Osteocyte (in vitro differentiated cells): Measurements from ENCODE around the gene HYCC2. TPM values are rescaled to one million over a fixed set of nuclear protein-coding genes. Genes with fewer than 3 reads are reported as not detected.
"Not testable (repeated sequence)": the region's sequence is repeated elsewhere in the genome, so short reads cannot be mapped to it uniquely, and the experiment has no call there.

ENCODE experiments used
- DNase-seq: peaks from one replicate; pipeline ENCODE4 v3.0.0; 2021; ENCODE audit warnings: mixed read lengths; ENCODE audit not compliant: unreplicated experiment; ENCODE audit errors: extremely low spot score
- H3K27ac Mint-ChIP-seq: one replicate; pipeline ENCODE4 v1.8.0; 2021; ENCODE audit warnings: mild to moderate bottlenecking, mixed read lengths; ENCODE audit not compliant: unreplicated experiment
- H3K27me3 Mint-ChIP-seq: one replicate; pipeline ENCODE4 v1.8.0; 2021; ENCODE audit warnings: mixed read lengths; ENCODE audit not compliant: unreplicated experiment
- H3K36me3 Mint-ChIP-seq: one replicate; pipeline ENCODE4 v1.8.0; 2021; ENCODE audit warnings: mixed read lengths; ENCODE audit not compliant: unreplicated experiment
- H3K4me1 Mint-ChIP-seq: one replicate; pipeline ENCODE4 v1.8.0; 2021; ENCODE audit warnings: mixed read lengths; ENCODE audit not compliant: unreplicated experiment
- H3K4me3 Mint-ChIP-seq: one replicate; pipeline ENCODE4 v1.8.0; 2021; ENCODE audit warnings: mild to moderate bottlenecking, moderate library complexity, mixed read lengths; ENCODE audit not compliant: unreplicated experiment
- H3K9me3 Mint-ChIP-seq: one replicate; pipeline ENCODE4 v1.8.0; 2021; ENCODE audit warnings: mixed read lengths; ENCODE audit not compliant: unreplicated experiment
- CTCF ChIP-seq: fragments of 200-600 bp; sonication (generic); IDR thresholded peaks from 2 replicates; pipeline ENCODE4 v1.5.0; 2021; ENCODE audit warnings: antibody characterized with exemption, mild to moderate bottlenecking, moderate library complexity
- total RNA-seq: library from RNA; stranded (reverse); gene quantifications from 2 replicates; pipeline ENCODE4 v1.2.1, GENCODE V29; 2021

The HYCC2 gene
- total RNA-seq, 1 donor from 2014 or later, result 16.8 TPM

- Mint-ChIP-seq H3K4me1 (peaks cover 43% of the 10 kb centered on the region), H3K27me3 (no peaks in the 10 kb centered on the region), H3K4me3 (peak overlapping the region; percentile 99), H3K27ac (no peak overlapping the region), H3K36me3 (no peaks in the 10 kb centered on the region), H3K9me3 (no peaks in the 10 kb centered on the region)
- TF ChIP-seq CTCF, result no peak
- DNase-seq, result no peak
Measured at GRCh38 chr2:201073071-201073470, 1.6 kb upstream of the HYCC2 start.

- peaks cover 43% of the 10 kb centered on the region for H3K4me1 Mint-ChIP-seq
- TF ChIP-seq CTCF, result no peak
- H3K27me3 Mint-ChIP-seq, result no peaks in the 10 kb centered on the region
- no peaks in the 10 kb centered on the region for H3K9me3 Mint-ChIP-seq
- H3K27ac Mint-ChIP-seq, result peak overlapping the region; percentile 95
- DNase-seq, result no peak
- H3K4me3 Mint-ChIP-seq, result peak overlapping the region; percentile 99
- H3K36me3 Mint-ChIP-seq, result no peaks in the 10 kb centered on the region
Measured at GRCh38 chr2:201072201-201072530, 695 bp upstream of the HYCC2 start.

DNA sequence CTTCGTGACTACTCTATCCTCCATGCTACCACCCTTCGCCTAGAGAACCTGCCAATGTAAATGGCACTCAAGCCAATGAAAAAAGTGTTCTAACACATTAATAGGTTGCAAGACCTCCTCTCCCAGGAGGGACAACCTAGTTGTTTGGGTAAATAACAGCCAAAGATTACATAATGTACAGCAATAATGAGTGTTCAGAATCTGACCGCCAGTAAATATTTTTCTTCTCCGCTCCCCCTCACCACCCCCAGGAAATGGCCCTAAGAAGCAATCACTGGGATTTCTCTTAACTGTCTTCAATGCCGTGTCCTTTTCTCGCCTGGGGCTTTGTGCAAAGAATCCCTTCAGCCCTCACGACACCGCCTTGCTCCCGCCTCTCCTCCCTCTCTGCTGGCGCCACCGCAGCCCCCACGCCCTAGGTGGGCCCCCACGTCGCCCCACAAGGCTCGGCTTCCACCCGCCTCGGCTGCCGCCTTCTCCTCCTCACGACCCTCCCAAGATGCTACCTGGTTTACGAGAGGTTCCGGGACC lies 458 bp downstream of the HYCC2 start:
- DNase-seq, result no peak
- H3K36me3 Mint-ChIP-seq, result no peaks in the 10 kb centered on the region
- no peaks in the 10 kb centered on the region for H3K9me3 Mint-ChIP-seq
- H3K27ac Mint-ChIP-seq, result peak overlapping the region; percentile 95
- TF ChIP-seq CTCF, result no peak
- H3K4me1 Mint-ChIP-seq, result peaks cover 47% of the 10 kb centered on the region
- H3K4me3 Mint-ChIP-seq, result peak overlapping the region; percentile 99
- no peaks in the 10 kb centered on the region for H3K27me3 Mint-ChIP-seq

GRCh38 chr2:201064797-201065329 lies 6.6 kb downstream of the HYCC2 start:
- DNase-seq, result no peak
- no peaks in the 10 kb centered on the region for H3K27me3 Mint-ChIP-seq
- no peak for TF ChIP-seq CTCF
- H3K36me3 Mint-ChIP-seq, result peaks cover 4% of the 10 kb centered on the region
- H3K9me3 Mint-ChIP-seq, result no peaks in the 10 kb centered on the region
- peaks cover 15% of the 10 kb centered on the region for H3K4me1 Mint-ChIP-seq
- H3K27ac Mint-ChIP-seq, result no peak overlapping the region
- H3K4me3 Mint-ChIP-seq, result no peak overlapping the region

DNA sequence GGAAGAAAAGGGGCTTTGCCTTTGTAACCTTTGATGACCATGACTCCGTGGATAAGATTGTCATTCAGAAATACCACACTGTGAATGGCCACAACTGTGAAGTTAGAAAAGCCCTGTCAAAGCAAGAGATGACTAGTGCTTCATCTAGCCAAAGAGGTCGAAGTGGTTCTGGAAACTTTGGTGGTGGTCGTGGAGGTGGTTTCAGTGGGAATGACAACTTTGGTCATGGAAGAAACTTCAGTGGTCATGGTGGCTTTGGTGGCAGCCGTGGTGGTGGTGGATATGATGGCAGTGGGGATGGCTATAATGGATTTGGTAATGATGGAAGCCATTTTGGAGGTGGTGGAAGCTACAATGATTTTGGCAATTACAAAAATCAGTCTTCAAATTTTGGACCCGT lies 8.0 kb downstream of the HYCC2 start:
- not testable (repeated sequence) for H3K27ac Mint-ChIP-seq, H3K4me3 Mint-ChIP-seq, H3K4me1 Mint-ChIP-seq, H3K27me3 Mint-ChIP-seq, DNase-seq, H3K9me3 Mint-ChIP-seq, H3K36me3 Mint-ChIP-seq
